HAP-1 (cell line): ENCODE measurements around the gene COA8.

Experiments used
- DNase-seq, 2 experiments: peaks; one replicate each; pipeline ENCODE4 v3.0.0-alpha.2; 2016 to 2020; ENCODE audit warnings: low spot score in 2 of 2
- H3K27me3 ChIP-seq: fragments of 250-450 bp; sonication (Bioruptor Pico); 2 replicates; pipeline ENCODE4 v1.5.1; 2020; ENCODE audit warnings: low read depth, mild to moderate bottlenecking, moderate library complexity
- H3K36me3 ChIP-seq: fragments of 250-450 bp; sonication (Bioruptor Pico); replicated peaks from 2 replicates; pipeline ENCODE4 v1.5.1; 2020; ENCODE audit warnings: mild to moderate bottlenecking
- H3K4me1 ChIP-seq: fragments of 250-450 bp; sonication (Bioruptor Pico); 2 replicates; pipeline ENCODE4 v1.5.1; 2020; ENCODE audit warnings: mild to moderate bottlenecking
- H3K4me3 ChIP-seq: fragments of 250-450 bp; sonication (Bioruptor Pico); 2 replicates; pipeline ENCODE4 v1.5.1; 2020; ENCODE audit warnings: mild to moderate bottlenecking, moderate library complexity
- H3K9me3 ChIP-seq: fragments of 250-450 bp; sonication (Bioruptor Pico); 2 replicates; pipeline ENCODE4 v1.5.1; 2020; ENCODE audit warnings: mild to moderate bottlenecking, moderate library complexity
- in situ Hi-C: fragments of 300-500 bp; cut with MboI; formaldehyde crosslinking; loops from 3 replicates; pipeline ENCODE4 v1.14.3; 2020; ENCODE audit warnings: low sequenced_read_pairs, inconsistent platforms, mixed read lengths

COA8 gene

DNA sequence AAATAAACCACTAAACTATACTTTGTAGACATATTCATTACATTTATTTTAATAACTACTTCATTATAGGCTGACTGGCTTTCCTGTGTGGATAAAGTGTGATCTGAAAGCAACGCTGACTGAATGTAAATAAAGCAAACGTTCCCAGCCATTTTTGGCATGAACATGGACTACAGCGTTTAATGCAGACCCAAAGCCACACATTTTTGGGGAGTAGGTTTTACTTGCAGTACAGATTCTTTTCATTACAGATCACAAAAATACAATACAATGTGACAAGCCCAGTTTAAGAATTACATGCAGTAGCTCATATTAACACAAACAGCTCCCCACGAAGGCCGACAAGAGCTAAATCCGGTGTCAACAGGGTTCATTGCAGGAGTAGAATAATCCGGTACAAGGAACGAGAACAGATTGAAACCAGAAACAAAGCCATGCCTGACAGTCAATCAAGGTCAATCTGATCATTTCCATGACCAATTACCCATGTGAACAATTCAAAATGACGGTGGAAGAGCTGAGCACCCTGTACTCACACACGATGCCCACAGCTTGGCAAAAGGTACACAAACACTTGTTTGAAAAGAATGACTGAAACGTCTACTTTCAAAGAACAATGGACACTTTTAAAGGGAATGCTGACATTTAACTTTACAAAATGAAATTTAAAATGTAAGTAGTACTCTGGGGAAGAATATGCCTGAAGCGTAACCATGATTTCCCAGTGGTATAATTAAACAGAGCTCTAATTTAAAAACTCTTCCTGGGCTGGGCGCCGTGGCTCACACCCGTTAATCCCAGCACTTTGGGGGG is 5.6 kb upstream of the COA8 start:
- Histone ChIP-seq H3K4me1 (peaks cover 13% of the 10 kb centered on the region), H3K27me3 (no peaks in the 10 kb centered on the region), H3K36me3 (peaks cover 17% of the 10 kb centered on the region), H3K4me3 (no peak overlapping the region), H3K9me3 (no peaks in the 10 kb centered on the region)
- in situ Hi-C loops, result no loop called here
- no peak for DNase-seq

DNA sequence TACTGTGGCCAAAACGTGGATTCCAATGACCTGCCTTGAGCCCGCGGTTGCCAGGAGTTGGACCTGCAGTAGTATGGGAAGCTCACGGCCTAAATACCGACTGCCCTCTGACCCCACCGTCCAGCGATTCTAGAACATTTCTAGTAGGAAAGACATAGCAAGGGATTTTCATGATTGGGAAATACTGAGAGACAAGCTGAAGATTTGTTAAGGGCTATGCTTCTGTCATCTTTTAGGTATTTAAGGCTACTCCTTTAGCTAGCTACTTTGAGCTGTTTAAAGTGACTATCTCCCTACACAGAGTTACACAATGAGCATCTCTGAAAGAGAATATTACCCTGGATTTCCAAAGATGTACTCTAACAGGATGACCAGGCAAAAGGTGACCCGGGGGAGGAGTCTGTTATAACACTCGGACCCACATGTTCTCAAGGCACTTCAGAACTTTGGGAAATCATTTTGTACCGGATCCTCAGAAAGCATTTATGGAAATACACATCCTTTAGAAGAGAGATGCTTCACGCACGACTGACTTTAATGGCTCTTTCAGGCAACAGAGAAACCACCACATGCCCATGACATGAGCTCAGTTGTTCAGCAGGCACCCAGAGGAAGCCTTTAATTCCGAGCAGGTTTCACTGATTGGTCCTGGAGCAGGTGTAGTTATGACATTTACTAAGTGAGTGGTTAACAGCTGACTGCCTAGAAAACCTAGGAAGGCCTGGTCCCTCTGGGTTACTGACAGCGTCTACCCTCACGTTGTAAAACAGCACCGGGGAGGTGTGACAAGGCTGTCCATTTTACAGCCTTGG is 4.5 kb upstream of the COA8 start:
- H3K36me3 ChIP-seq, result peaks cover 17% of the 10 kb centered on the region
- H3K4me3 ChIP-seq, result no peak overlapping the region
- no peaks in the 10 kb centered on the region for H3K9me3 ChIP-seq
- peaks cover 13% of the 10 kb centered on the region for H3K4me1 ChIP-seq
- no peaks in the 10 kb centered on the region for H3K27me3 ChIP-seq
- no peak for DNase-seq
- in situ Hi-C loops, result no loop called here

DNA sequence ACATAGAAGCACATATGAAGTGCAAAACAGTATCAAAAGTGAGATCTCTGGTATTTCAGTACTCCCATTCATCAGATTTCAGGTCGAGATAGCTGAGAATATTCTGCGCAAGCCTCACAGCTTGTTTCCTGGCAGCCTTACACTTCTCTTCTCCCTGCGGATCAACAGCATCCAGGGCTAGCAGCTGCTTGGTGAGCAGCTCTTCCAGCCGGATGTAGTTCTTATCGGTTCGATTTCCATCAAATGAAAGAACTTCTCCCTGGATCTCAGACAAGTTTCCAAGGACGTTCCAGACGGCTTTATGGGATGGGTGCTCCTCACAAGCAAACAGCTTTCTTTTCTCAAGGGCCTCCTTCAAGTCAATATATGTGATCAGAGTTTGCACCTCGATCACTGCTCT is 3.0 kb upstream of the COA8 start:
- H3K4me1 ChIP-seq, result peaks cover 13% of the 10 kb centered on the region
- H3K27me3 ChIP-seq, result no peaks in the 10 kb centered on the region
- no peaks in the 10 kb centered on the region for H3K9me3 ChIP-seq
- no peak for DNase-seq
- in situ Hi-C loops, result no loop called here
- peaks cover 17% of the 10 kb centered on the region for H3K36me3 ChIP-seq
- H3K4me3 ChIP-seq, result no peak overlapping the region

DNA sequence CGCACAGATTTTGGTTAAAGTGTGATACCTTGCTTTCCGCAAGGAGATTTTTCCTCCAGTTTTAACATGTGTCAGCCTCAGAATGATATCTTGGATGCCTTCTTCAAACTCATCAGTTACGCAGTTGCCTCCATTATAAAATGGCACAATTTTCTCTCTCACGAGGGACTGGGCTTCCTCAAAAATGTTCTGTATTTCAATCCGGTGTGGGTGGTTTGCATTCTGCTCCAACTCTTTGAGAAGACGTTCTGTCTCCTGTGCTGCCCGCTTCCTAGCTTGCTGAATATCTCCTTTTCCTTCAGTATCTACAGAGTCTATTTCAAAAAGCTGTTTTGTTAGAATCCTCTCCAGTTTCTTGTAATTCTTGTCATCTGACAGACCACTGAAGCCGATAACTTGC is 2.1 kb upstream of the COA8 start:
- no peak for DNase-seq
- in situ Hi-C loops, result no loop called here
- Histone ChIP-seq H3K4me3 (peak overlapping the region; percentile 100), H3K27me3 (no peaks in the 10 kb centered on the region), H3K36me3 (peaks cover 17% of the 10 kb centered on the region), H3K4me1 (peaks cover 13% of the 10 kb centered on the region), H3K9me3 (no peaks in the 10 kb centered on the region)

DNA sequence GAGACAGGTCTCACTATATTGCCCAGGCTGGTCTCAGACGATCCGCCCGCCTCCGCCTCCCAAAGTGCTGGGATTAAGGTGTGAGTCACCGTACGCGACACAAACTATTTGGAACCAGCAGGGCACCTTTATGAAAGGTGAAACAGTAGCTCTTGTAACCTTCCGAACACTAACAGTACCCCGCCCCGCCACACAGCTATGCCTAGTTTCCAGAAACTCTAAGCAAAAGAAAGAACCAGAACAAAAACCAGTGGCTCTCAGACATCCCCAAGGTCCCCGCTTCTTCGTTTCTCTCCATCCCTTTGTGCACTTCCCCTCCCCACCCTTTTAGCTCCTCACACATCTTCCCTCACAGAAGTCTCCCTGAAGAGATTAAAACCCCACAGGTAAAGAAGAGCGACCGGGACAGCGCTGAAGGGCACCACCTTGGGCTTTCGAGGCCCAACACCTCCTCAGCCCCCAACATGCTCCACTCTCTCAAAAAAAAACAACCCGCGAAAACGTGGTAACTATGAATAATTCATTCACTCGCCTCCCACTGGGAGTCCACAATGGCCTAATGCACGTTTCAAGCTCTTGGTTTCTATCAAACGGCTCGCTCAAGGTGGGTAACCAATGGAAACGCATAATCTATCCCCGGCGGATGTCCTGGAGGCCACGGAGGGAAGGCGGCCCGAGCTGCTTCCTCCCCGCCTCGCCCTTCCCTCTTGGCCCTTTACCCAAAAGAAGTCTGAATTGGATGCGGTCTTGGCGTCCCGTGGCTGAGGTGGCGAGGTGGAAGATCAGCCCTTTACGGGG is 1.2 kb upstream of the COA8 start:
- Histone ChIP-seq H3K36me3 (peaks cover 17% of the 10 kb centered on the region), H3K4me1 (peaks cover 13% of the 10 kb centered on the region), H3K4me3 (peak overlapping the region; percentile 100), H3K9me3 (no peaks in the 10 kb centered on the region), H3K27me3 (no peaks in the 10 kb centered on the region)
- peak; percentile 30 to 58 for DNase-seq
- in situ Hi-C loops, result no loop called here

DNA sequence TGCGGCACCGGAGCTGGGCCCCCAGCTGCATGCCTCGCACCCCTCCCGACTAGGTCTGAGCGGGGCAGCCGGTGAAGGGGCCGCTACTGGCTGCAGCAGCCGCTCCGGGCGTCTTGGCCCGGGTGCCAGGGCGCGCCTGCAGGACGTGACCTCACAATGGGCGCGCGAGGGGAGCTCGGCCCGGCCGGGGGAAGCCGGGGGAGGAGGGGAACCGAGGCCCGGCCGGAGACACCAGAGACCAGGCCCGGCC is 656 bp upstream of the COA8 start:
- no peak for DNase-seq
- Histone ChIP-seq H3K4me1 (peaks cover 13% of the 10 kb centered on the region), H3K4me3 (peak overlapping the region; percentile 100), H3K27me3 (no peaks in the 10 kb centered on the region), H3K9me3 (no peaks in the 10 kb centered on the region), H3K36me3 (peaks cover 17% of the 10 kb centered on the region)
- in situ Hi-C loops, result no loop called here

DNA sequence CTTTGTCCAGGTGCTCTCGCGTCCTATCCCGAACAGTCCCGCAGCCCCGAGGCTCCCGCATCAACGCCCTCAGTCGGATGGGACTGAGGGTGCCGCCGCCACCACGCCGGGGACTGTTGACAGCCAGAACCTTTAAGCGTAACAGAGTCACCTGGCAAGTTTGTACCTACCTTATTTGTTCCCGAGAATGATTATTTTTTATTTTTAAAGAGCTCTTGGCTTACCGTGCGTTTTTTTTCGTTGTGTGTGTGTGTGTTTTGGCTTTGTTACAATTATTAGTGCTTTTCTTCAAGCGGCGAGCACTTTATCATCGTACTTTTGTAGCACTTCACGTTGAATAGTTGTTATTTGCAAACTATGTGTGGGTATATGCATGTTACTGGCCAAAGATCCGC is 463 bp downstream of the COA8 start:
- Histone ChIP-seq H3K9me3 (no peaks in the 10 kb centered on the region), H3K4me3 (peak overlapping the region; percentile 100), H3K4me1 (peaks cover 6% of the 10 kb centered on the region), H3K27me3 (no peaks in the 10 kb centered on the region), H3K36me3 (peaks cover 17% of the 10 kb centered on the region)
- in situ Hi-C loops, result no loop called here
- DNase-seq, result no peak

DNA sequence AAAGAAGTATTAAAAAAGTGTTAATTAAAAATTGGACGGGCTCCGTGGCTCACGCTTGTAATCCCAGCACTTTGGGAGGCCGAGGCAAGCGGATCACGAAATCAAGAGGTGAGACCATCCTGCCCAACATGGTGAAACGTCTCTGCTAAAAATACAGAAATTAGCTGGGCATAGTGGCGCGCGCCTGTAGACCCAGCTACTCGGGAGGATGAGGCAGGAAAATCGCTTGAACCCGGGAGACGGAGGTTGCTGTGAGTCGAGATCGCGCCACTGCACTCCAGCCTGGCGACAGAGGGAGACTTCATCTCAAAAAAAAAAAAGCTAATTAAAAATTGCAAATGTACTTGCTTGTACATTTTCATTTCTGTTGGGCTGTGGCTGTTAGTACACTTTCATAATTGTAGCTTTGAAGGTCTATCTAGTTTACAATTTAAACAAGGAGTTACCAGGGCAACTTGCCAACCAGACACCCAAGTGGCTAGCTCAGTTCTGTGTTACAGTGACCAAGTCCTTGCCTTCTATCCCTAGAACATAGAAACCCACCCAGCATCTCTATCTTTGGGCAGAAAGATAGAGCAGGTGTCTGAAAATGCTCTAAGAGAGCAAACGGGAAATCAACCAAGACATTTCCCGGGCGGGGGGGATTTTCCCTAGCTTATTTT is 1.2 kb downstream of the COA8 start:
- peaks cover 16% of the 10 kb centered on the region for H3K36me3 ChIP-seq

DNA sequence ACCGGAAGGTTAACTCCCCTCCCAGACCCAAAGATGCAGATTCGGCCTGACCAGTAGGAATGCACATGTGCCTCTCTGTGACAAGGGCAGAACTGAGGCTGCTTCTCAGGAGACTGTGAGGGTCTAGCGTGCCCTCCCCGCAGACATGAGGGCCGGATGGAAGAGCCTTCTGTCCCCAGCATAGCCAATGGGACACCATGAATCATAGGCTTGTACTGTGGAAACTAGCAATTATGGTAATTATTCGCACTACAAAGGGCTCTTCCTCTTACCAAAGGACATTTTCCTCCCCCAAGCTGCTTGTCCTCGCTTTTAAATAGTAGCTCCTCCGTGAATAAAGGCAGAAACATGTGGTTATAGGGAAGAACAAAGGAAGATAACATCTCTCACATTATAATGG is 6.2 kb downstream of the COA8 start:
- peak; percentile 71 to 90 for DNase-seq
- no peaks in the 10 kb centered on the region for H3K9me3 ChIP-seq
- H3K36me3 ChIP-seq, result peaks cover 11% of the 10 kb centered on the region
- peaks cover 12% of the 10 kb centered on the region for H3K4me1 ChIP-seq
- no peak overlapping the region for H3K4me3 ChIP-seq
- in situ Hi-C loops, result no loop called here
- no peaks in the 10 kb centered on the region for H3K27me3 ChIP-seq

More for the DNA sequence above, 1.2 kb downstream of the COA8 start:
- Histone ChIP-seq H3K4me3 (peak overlapping the region; percentile 100), H3K4me1 (peaks cover 13% of the 10 kb centered on the region), H3K27me3 (no peaks in the 10 kb centered on the region), H3K9me3 (no peaks in the 10 kb centered on the region)
- in situ Hi-C loops, result no loop called here
- DNase-seq, result no peak

DNA sequence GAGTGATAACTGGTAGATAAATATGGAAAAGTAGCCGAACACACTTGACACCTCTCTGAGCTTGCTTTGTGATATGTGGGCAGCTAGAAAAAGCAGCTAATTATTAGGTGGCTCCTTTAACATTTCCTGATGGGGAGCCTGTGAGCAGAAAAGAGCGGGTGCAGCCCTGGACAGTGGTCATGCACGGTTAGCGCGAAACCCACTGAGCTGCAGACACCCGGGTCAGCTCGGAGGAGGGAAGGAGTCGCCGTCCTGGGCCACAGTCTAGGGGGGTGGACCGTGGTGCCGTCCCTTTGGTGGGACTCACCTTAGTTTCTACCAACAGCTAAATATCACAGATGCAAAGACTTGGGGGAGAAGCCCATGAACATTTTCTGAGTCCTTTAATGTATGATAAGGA is 6.6 kb downstream of the COA8 start:
- DNase-seq, result peak in 1 of 2 experiments; percentile 28
- in situ Hi-C loops, result no loop called here
- Histone ChIP-seq H3K4me3 (no peak overlapping the region), H3K4me1 (peaks cover 12% of the 10 kb centered on the region), H3K27me3 (no peaks in the 10 kb centered on the region), H3K36me3 (peaks cover 14% of the 10 kb centered on the region), H3K9me3 (no peaks in the 10 kb centered on the region)

DNA sequence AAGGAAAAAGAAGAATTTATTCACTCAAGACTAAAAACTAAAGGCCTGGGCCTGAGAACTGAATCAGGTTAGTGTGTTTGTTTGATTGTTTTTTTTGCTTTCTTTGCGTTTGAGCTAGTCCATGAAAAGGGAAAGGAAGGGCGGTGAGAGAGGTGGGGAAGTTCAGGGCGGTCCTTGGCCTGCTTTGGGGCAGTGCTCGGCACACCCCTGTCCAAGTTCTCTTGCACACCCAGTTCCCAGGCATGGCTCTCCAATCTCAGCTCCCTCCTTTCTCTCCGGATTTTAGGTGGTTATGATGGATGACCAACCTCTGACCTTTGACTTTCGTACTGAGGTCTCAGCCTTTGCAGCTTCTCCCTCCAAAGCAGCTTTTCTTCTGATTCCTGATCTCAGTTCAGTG is 11.3 kb downstream of the COA8 start:
- peaks cover 9% of the 10 kb centered on the region for H3K4me1 ChIP-seq

DNA sequence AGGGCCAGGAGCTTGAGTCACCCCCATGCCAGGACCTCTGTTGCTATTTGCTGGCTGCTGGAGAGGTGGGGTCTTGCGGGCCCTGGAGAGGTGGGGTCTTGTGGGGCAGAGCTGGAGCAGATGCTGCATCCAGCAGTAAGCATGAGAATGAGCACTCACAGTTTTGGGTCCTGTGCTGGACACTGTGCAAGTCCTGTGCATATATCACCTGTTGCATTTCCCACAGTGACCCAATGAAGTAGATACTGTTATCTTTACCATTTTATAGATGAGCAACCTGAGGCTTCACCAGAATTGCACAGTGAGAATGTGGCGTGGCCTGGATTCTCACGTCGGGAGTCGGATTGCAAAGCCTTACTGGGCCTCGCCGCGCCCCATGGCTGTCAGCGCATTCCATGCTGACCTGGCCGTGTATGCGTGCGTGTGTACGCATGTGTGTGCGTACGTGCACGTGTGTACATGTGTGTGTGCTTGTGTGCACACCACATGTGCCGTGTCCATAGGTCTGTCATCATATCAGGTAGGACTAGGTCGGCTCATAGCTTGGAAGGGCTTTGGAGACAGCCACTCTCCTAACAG is 12.0 kb downstream of the COA8 start:
- Histone ChIP-seq H3K4me3 (no peak overlapping the region), H3K4me1 (peaks cover 4% of the 10 kb centered on the region), H3K9me3 (no peaks in the 10 kb centered on the region), H3K27me3 (no peaks in the 10 kb centered on the region), H3K36me3 (peaks cover 26% of the 10 kb centered on the region)
- no peak for DNase-seq
- in situ Hi-C loops, result loop anchor here (10.0 kb wide), 1 partner anchor 110 kb away; no protein-coding TSS in a partner anchor

More for the DNA sequence above, 11.3 kb downstream of the COA8 start:
- Histone ChIP-seq H3K4me3 (no peak overlapping the region), H3K36me3 (peaks cover 21% of the 10 kb centered on the region), H3K9me3 (no peaks in the 10 kb centered on the region), H3K27me3 (no peaks in the 10 kb centered on the region)
- DNase-seq, result no peak
- in situ Hi-C loops, result loop anchor here (10.0 kb wide), 1 partner anchor 111 kb away; no protein-coding TSS in a partner anchor
